BJ (cell line): ENCODE data around the gene RYR1. TPM values are rescaled to one million over a fixed set of nuclear protein-coding genes. Genes with fewer than 3 reads are reported as not detected.

Experiments
- CTCF ChIA-PET: fragments of 350-600 bp; formaldehyde crosslinking; extraction: SDS; loops from one replicate; lab custom pipeline; 2021; ENCODE audit warnings: antibody characterized with exemption, inconsistent platforms; lab: Yijun Ruan, JAX
- POLR2A ChIA-PET: fragments of 300-600 bp; sonication (Branson Sonifier 250); formaldehyde crosslinking; extraction: SDS; loops from one replicate; lab custom pipeline; 2021; ENCODE audit warnings: antibody characterized with exemption; lab: Charles Lee
- DNase-seq: peaks from one replicate; pipeline ENCODE4 v3.0.0-alpha.2; 2011; ENCODE audit warnings: low read depth
- H3K27me3 ChIP-seq: 2 replicates; pipeline ENCODE4 v1.6.0; 2011; ENCODE audit warnings: low read length; ENCODE audit not compliant: control insufficient read depth, insufficient read depth
- H3K36me3 ChIP-seq: 2 replicates; pipeline ENCODE4 v1.5.1; 2011; ENCODE audit warnings: low read length; ENCODE audit not compliant: control insufficient read depth, insufficient read depth
- H3K4me3 ChIP-seq: 2 replicates; pipeline ENCODE4 v1.5.1; 2011; ENCODE audit warnings: low read depth, mild to moderate bottlenecking, control low read depth, low read length
- polyA plus RNA-seq: library from polyadenylated mRNA; depleted of rRNA; stranded (reverse); fragments of >200 nt; gene quantifications from 2 replicates; pipeline ENCODE4 v1.2.3, GENCODE V29; 2011
- TF ChIP-seq, protein P1 (sequence below): IDR thresholded peaks from 2 replicates; pipeline ENCODE4 v1.5.1; 2011; ENCODE audit warnings: low read depth, mild to moderate bottlenecking, control low read depth, inconsistent platforms, low read length, moderate library complexity; ENCODE audit not compliant: insufficient read depth

The RYR1 gene
- polyA plus RNA-seq, 1 experiment = 0.04 TPM

DNA sequence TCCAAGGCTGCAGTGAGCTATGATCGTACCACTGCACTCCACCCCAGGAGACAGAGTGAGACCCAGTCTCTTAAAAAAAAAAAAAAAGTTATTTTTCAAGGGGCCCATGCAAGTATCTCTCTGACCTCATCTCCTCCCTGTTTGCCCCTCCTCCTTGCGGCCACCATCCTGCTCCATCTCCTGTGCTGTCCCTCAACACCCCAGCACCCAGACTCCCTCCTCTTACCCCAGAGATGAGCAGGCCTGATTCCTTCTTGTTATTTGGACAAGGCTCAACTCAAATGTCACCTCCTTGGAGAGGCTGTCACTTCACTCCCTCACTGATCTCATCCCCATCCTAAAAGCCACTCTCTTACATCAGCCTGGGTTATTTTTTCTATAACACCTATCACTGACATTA, 4.4 kb downstream of the RYR1 start:
- CTCF ChIA-PET = interaction anchor here (0.8 kb wide), 1 partner anchor 35 kb away, joined by 4 read pairs; the partner anchor contains the start of gene FAM98C
- no peak overlapping the region for H3K4me3 ChIP-seq
- POLR2A ChIA-PET = interaction anchor here (0.5 kb wide), 1 partner anchor 35 kb away, joined by 3 read pairs; the partner anchor contains the start of gene FAM98C
- peaks cover 3% of the 10 kb centered on the region; the same call in 1 of the 2 replicates for H3K27me3 ChIP-seq
- no peak for DNase-seq
- TF ChIP-seq, protein P1, sequence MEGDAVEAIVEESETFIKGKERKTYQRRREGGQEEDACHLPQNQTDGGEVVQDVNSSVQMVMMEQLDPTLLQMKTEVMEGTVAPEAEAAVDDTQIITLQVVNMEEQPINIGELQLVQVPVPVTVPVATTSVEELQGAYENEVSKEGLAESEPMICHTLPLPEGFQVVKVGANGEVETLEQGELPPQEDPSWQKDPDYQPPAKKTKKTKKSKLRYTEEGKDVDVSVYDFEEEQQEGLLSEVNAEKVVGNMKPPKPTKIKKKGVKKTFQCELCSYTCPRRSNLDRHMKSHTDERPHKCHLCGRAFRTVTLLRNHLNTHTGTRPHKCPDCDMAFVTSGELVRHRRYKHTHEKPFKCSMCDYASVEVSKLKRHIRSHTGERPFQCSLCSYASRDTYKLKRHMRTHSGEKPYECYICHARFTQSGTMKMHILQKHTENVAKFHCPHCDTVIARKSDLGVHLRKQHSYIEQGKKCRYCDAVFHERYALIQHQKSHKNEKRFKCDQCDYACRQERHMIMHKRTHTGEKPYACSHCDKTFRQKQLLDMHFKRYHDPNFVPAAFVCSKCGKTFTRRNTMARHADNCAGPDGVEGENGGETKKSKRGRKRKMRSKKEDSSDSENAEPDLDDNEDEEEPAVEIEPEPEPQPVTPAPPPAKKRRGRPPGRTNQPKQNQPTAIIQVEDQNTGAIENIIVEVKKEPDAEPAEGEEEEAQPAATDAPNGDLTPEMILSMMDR = no peak
- no peaks in the 10 kb centered on the region for H3K36me3 ChIP-seq

DNA sequence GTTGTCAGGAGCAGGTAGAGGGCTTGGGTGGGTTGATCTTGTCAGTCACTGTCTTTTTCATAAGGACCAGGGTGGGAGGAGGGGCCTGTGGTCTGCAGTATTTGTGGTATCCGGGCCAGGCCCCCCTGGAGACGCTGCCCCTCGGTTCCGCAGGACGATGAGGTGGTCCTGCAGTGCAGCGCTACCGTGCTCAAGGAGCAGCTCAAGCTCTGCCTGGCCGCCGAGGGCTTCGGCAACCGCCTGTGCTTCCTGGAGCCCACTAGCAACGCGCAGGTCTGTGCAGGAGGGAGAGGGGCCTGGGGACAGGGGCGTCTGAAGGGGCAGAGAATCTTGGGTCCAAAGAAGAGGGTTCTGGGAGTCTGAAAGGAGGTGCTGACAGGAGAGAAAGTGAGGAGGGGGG, 7.1 kb downstream of the RYR1 start:
- no peak for DNase-seq
- TF ChIP-seq, protein P1 = no peak
- ChIA-PET POLR2A (no interaction called here), CTCF (no interaction called here)
- no peaks in the 10 kb centered on the region for H3K27me3 ChIP-seq
- no peaks in the 10 kb centered on the region for H3K36me3 ChIP-seq
- no peak overlapping the region for H3K4me3 ChIP-seq

DNA sequence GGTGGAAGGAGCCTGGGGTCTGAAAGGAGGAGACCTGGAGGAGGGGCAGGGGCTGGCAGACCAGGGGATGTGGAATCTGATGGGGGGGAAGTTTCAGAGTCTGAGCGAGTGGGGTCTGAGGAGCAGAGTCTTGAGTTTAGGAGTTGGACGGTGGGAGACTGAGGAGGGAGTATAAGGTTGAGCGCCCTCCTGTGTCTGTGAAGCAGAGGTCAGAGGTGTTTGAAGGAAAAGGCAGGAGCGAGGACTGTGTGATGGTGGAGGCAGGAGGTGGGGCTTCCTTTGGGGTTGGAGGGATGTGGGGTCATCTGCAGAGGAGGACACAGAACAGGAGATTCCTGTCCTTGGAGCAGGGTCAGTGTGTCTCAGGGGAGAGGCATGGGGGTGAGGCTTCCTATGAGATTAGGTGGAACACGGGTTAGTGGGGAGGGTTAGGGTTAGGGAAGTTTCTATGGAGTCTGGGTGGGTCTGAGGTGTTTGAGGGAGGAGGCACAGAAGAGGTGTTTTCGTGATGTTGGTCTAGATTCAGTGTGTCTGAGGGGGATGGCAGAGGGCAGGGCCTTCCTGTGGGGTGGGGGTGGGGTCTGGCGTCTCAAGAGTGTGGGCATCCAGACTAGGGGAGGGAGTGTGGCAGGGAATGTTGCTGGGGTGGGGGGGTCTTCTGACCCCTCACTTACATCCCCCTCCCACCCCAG, 8.3 kb downstream of the RYR1 start:
- no peak for DNase-seq
- Histone ChIP-seq H3K4me3 (no peak overlapping the region), H3K36me3 (no peaks in the 10 kb centered on the region), H3K27me3 (no peaks in the 10 kb centered on the region)
- CTCF ChIA-PET = no interaction called here
- TF ChIP-seq, protein P1 = no peak
- POLR2A ChIA-PET = no interaction called here

DNA sequence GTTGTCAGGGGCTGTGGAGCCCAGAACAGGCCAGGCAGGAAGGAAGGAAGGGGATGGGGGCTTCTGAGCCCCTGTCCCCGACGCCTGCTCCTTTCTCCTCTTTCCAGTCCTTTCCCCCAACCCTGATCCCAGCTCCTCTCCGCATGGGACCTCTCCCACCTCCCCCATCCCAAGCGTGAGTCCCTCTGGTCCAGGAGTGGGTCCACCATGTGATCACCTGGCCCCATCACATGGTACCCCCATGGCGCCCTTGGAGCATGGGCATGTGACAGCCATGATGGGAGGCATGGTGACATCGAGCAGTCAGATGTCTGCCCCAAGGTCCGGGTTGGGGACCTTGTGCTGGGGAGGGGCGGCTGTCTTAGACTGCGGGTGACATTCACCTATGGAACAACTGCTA, 9.2 kb downstream of the RYR1 start:
- Histone ChIP-seq H3K36me3 (no peaks in the 10 kb centered on the region), H3K27me3 (no peaks in the 10 kb centered on the region), H3K4me3 (no peak overlapping the region)
- CTCF ChIA-PET = no interaction called here
- DNase-seq = no peak
- POLR2A ChIA-PET = no interaction called here
- TF ChIP-seq, protein P1 = no peak

DNA sequence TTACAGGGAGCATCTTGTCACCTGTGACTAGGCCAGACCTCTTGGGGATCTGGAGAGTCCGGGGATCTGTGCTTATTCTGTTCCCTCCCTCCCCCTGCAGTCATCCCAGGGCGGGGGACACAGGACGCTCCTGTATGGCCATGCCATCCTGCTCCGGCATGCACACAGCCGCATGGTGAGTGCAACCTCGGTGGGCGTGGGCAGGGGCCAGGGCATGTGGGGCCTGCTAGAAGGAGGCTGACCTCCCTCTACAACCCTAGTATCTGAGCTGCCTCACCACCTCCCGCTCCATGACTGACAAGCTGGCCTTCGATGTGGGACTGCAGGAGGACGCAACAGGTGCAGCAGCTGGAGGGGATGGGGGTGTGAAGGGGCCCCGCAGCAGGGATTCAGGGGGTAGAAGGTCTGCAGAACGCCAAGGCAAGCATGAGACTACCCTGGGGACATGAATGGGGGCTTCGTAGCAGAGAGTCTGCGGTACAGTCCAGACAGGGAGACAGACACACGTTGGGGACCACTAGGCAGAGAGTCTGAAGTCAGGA, 10.0 kb downstream of the RYR1 start:
- POLR2A ChIA-PET = no interaction called here

More for the DNA sequence above, 10.0 kb downstream of the RYR1 start:
- no peaks in the 10 kb centered on the region for H3K27me3 ChIP-seq
- no peak overlapping the region for H3K4me3 ChIP-seq
- no peak for DNase-seq
- no peaks in the 10 kb centered on the region for H3K36me3 ChIP-seq
- CTCF ChIA-PET = no interaction called here
- TF ChIP-seq, protein P1 = no peak
